Fibroblast of gingiva (primary cell): Measurements from ENCODE around the gene ATG2A.
"Not testable (repeated sequence)": the region's sequence is repeated elsewhere in the genome, so short reads cannot be mapped to it uniquely, and the experiment has no call there.

Experiments used
- DNase-seq: peaks from one replicate; pipeline ENCODE4 v3.0.0-alpha.2; 2011; ENCODE audit warnings: low read depth

ATG2A gene

DNA sequence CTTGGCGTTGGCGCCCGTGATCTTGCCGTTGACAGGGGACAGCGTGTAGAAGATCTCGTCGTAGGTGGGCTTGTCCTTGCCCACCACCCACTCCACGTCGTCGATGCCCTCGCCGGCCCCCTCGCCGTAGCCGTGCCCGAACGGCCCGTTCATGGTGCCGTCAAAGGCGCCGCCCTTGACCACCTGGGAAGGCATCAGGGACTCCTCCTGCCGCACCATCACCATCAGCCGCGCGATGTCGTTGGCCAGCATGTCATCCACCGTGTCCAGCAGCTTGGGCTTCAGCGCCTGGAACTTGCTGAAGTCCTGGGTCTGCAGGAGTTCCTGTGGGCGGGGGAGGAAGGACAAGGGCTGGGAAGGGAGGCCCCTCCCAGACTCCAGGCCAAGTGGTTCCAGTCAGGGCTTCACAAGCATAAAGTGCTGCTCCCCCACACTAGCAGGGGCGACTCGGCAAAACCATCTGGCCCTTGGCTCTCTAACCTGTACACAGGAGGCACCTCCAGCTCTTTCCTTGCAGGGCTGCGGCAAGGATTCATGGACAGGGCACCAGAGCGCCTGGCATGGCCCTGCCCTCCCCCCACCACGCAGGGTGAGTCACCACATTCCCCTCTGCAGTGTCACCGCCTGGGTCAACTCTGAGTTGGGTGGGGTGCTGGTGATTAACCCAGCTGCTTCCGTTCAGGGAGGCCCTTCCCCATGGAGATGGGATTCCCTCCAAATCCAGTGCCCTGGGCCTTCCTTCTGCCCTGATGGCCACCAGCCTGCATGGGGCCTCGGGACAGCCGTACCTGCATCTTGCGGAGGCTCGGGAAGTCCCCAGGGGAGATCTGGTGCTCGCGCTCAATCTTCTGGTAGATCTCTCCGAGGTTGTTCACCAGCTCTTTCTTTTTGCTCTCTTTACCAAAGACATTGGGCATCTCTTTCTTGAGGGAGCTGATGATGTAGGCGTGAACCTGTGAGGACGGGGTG, 62.2 kb downstream of the ATG2A start:
- DNase-seq: peak; percentile 84

DNA sequence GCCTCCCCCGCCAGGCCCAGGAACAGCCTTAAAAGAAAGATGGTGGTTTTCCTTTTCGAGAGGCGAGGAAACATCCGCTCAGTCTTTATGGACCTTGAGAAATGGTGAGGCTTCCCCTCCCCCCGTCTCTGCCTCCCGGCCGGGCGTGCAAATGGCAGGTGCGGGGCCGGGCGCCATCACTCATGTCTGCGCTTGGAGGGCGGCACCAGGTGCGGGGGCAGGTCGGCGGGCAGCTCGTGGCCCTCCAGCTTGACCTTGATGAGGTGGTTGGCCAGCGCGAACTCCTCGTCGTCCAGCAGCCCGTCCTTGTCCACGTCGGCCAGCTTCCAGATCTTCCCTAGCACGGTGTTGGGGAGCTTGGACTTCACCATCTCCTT, 62.9 kb downstream of the ATG2A start:
- DNase-seq: no peak

DNA sequence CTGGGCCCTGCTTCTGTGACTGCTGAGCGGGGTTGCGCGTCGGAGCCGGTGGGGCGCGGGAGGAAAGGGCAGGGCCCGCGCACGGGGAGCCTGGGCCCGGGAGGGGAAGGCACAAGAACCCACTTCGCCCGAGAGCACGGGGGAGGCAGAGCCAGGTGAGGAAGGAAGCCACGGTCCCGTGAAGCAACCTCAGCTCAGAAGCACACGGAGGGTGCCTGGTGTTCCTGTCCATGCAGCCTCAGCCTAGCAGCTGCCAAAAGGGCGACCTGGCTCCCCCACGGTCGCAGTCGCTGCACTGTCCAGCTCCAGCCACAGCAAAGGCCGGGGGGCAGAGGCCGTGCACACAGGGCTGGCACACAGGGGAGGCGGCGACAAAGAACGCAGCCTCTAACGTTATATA, 63.3 kb downstream of the ATG2A start:
- DNase-seq: no peak

DNA sequence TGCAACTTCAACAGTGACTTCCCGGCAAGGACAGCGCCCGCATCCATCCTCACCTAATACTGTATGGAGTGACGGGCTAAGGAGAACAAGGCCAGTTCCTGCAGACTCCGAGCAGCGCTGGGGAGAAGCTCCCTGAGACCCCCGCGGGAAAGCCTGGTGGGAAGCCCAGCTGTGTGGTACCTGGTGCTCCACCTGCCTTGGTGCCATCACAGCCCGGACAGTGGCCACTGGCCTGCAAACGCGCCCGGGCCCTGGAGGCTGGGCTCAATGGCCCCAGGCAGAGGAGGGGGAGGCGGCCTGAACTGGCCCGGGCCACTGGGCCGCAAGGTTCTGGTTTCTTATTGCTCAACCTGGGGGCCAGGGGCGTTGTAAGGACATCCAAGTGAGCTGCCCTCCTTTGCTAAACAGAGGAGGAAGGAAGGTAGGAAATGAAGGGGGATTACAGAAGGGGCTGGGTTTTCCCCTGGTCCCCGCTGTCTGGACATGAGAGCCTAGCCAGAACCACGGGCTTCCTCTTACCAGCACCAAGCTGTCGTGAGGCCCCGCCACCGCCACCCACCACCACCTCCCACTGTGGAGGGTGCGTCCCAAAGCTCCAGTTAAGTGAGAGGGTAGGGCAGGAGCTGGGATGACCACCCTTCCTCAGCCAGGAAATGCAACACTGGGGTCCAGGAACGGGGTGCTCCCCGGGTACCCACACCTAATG, 64.1 kb downstream of the ATG2A start:
- no peak for DNase-seq

DNA sequence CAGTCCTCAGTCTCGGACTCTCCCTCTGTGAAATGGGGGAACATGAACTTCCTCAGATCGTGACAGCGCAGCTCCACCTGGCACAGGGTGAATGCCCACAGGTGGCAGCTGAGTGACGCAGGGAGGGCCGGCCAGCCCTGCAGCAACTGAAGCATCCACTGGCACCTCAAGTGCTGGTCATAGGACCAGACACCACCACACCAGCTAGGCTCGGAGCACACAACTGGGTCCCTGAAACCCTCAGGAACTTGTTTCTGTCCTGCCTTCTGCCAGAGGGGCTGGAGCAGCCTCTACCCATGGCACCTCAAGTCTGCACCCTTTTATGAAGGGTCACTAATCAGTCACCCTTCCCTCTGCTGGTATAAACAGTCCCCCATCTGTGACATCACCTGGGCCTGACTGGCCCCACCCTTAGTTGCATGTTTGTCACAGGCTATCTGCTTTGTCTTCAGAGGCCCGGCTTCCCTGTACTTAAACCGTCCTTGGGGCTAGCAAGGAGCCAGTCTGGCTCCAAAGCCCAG, 65.1 kb downstream of the ATG2A start:
- DNase-seq: no peak

DNA sequence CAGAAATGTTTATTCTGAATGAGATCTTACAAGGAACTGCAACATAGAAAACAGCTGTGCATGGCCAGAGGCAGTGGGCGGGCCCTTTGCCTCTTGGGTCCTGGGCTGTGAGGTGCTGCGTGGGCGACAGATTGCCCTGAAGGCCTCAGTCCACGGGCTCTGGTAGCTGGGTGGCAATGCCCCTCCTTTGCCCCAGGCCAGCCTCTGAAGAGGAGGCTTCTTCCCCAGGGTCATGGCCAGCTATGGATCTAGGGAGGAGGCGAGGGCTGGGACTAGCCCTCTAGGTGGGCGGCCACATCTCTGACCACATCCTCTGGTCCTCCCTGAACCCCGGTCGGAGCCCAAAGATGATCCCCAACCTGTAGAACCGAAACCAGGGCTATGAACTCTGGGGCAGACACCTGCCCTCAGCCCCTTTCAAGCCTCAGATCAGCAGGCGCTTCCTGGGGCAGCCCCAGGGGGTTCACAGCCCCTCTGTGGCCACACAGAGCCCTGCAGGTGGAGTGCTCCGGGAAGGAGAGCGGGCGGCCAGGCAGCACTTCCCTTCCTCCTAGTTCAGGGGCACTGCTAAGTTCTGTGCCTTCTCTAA, 65.9 kb downstream of the ATG2A start:
- no peak for DNase-seq

DNA sequence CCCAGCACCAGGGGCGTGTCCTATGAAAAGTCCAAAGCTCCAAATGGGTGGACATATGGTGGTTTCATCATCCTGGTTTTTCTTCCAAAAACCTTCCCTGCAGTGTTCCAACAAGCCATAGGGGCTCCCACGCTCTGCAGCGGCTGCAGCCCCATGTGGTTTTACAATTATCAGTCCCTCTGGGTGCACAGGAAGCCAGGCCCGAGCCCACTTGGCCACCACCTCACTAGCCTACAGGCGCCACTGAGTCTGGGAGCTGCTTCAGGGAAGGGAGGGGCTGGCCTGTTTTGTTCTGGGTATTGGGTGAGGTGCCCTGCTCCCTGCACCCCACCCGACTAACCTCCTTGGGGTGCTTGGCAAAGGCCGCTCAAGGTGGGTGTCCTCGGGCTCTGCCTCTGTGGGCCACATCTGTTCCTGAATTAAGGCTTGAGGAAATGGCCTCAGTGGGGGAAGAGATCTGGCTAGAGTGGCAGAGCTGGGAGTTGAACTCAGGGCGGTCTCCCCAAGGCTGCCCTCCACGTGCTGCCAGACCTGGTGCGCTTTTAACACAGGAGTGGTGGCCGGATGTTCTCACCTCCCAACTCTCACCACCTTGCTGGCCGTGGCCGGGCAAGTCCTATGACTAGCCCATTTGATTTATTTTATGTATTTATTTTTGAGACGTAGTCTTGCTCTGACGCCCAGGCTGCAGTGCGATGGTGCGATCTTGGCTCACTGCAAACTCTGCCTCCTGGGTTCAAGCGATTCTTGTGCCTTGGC, 67.2 kb downstream of the ATG2A start:
- DNase-seq: peak; percentile 34

DNA sequence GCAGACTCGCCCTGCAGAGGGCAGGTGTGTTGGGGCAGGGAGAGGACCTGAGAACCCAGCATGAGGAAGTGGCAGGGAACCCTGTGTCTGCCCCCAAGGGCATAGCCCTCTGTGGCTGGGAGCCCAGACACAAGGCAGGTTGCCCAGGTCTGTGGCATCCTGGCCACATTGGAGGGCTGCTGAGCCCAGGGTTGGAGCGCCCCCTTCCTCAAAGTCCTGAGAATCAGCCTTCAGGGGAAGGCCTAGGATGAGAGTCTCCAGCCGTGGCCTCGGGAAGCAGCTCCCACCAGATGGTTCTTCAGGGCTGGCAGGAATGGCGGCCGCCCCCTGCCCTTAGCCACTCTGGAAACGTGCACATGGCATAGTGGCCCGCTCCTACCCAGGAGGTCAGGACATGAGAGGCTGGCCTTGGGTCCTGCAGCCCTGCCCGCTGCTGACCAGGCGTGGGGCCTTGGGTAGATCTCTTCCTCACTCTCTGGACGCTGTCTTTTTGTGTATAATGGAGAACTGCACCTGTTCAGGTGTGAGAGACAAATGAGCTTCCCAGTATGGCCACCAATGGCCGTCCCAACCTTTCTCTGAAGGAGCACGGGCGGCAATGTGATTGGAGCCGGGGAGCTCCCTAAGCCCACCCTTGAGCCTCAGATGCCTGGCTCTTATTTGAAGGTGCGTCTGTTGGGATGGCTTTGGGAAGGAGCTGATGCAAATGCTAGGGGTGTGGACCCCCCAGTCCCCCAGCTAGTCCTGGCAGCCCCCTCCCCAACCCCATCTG, 68.0 kb downstream of the ATG2A start:
- no peak for DNase-seq

DNA sequence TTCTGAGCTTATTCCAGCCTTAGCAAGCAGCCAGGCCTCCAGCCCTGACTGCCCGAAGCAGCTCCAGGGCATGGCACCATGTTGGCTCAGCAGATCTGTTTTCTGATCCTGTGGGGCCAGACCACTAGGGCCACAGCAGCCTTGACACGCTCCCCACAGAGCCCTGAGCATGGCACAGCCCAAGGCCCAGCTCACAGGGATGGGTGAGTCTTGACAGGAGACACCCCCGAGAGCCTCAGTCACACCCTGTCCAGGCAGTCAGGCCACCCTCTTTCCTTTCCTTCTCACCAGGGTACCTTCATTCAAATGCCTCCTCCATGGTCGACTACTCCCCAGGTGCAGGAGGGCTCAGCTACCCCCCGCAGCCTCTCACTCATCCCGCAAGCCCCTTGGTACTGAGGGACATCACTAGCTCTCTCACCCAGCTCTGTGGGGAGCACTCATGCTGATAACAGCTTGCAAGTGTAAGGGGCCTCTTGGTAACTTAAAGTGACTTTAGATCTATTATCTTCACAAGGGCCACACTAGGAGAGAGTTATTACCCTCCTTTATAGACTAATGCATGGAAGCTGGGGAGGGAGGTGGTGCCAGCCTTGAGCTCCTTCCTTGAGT, 68.7 kb downstream of the ATG2A start:
- no peak for DNase-seq

DNA sequence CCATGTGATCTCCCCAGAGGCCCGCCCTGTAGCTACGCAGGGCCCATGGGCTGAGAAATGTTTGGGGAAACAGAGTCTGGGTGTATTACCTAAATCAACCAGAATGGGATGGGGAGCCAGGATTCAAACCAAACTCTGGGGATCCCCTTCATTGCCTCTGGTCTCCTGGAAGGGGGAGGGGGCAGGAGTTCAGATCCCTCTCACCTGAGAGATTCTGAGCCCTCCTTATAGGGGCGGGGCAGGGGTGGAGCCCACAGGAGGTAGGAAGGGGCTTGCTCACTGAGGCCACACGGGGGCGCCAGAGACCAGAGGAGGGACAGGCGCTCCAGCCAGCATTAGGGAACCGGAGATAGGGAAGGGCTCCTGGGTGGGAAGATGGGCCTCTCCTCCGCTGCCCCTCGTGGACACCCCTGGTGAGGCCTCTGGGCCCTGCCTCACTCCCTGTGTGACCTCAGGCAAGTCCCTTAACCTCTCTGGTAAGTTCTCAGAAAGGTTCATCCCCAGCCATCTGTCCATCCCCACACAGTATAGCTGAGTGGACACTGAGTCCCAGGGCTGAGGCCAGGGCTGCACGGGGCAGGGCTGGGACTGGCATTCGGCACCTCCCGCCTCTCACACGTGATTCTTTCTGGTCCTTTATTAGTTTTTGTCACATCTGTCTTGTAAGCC, 69.9 kb downstream of the ATG2A start:
- DNase-seq: peak; percentile 78

DNA sequence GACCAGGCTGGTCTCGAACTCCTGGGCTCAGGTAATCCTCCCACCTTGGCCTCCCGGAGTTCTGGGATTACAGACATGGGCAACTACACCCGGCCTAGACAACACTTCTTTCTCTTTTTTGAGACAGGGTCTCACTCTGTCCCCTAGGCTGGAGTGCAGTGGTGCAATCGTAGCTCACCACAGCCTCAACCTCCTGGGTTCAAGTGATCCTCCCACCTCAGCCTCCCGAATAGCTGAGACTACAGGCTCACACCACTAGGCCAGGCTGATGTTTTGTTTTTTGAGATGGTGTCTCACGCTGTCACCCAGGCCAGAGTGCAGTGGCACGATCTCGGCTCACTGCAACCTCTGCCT, 71.3 kb downstream of the ATG2A start:
- not testable (repeated sequence) for DNase-seq

DNA sequence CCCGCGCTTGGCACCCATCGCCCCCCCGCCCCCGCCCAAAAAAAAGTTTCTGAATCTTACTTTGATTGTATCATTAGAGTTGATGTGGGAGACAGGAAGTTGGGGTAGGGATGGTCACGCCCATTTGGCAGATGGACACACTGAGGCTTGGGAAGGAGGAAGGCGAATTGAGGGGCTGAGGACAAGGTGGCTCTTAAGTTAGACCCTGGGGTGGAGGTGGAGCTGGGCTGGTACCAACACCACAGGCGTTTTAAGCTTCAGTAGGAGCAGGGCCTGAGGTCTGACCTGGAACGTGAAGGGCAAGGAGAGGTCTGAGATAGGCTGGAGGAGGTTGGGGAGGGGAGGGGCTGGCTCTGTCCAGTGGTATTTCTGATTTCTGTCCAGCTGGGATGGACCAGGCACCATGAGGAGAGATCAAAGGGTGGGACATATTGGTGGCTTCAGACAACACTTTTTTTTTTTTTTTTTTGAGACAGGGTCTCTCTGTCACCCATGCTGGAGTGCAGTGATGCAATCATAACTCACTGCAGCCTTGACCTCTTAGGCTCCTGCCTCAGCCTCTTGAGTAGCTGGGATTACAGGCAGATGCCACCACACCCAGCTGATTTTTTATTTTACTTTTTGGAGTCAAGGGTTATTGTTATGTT, 71.8 kb downstream of the ATG2A start:
- no peak for DNase-seq
